DOHH2 (cell line): ENCODE data around the gene LDLRAD4.

Source experiments
- H3F3A ChIP-seq: fragments of 200-600 bp; sonication (generic), shearing (Covaris generic); 2 replicates; pipeline ENCODE4 v1.6.0; 2016; ENCODE audit warnings: antibody characterized with exemption, mild to moderate bottlenecking; ENCODE audit not compliant: control insufficient read depth, insufficient read depth
- H3K27ac ChIP-seq: fragments of 200-600 bp; sonication (generic); 2 replicates; pipeline ENCODE4 v1.5.1; 2014; ENCODE audit warnings: low read depth, mild to moderate bottlenecking, low read length, moderate library complexity
- H3K27me3 ChIP-seq: fragments of 200-600 bp; sonication (generic); 2 replicates; pipeline ENCODE4 v1.6.1; 2014; ENCODE audit warnings: mild to moderate bottlenecking, low read length, mixed read lengths; ENCODE audit not compliant: control insufficient read depth
- H3K36me3 ChIP-seq: fragments of 200-600 bp; sonication (generic); 2 replicates; pipeline ENCODE4 v1.6.1; 2014; ENCODE audit warnings: mild to moderate bottlenecking, low read length, moderate library complexity, mixed read lengths; ENCODE audit not compliant: control insufficient read depth
- H3K4me1 ChIP-seq: fragments of 200-600 bp; sonication (generic); 2 replicates; pipeline ENCODE4 v1.6.1; 2014; ENCODE audit warnings: mild to moderate bottlenecking, low read length, mixed read lengths; ENCODE audit not compliant: control insufficient read depth
- H3K4me2 ChIP-seq: fragments of 200-600 bp; sonication (generic); 2 replicates; pipeline ENCODE4 v1.6.0; 2014; ENCODE audit warnings: mild to moderate bottlenecking, low read length, moderate library complexity
- H3K4me3 ChIP-seq: fragments of 200-600 bp; sonication (generic); 2 replicates; pipeline ENCODE4 v1.5.1; 2014; ENCODE audit warnings: mild to moderate bottlenecking, low read length, mixed read lengths
- H3K79me2 ChIP-seq: fragments of 200-600 bp; sonication (generic); 2 replicates; pipeline ENCODE4 v1.6.1; 2014; ENCODE audit warnings: mild to moderate bottlenecking, low read length, mixed read lengths; ENCODE audit not compliant: control insufficient read depth
- H3K9me2 ChIP-seq: fragments of 200-600 bp; sonication (generic); replicated peaks from 2 replicates; pipeline ENCODE4 v1.6.1; 2014; ENCODE audit warnings: mild to moderate bottlenecking, low read length, mixed read lengths; ENCODE audit not compliant: control insufficient read depth
- H3K9me3 ChIP-seq: fragments of 200-600 bp; sonication (generic); 2 replicates; pipeline ENCODE4 v1.6.1; 2014; ENCODE audit warnings: antibody characterized with exemption, low read length, mixed read lengths; ENCODE audit not compliant: control insufficient read depth, insufficient read depth
- H4K20me1 ChIP-seq: fragments of 200-600 bp; sonication (generic); 2 replicates; pipeline ENCODE4 v1.6.0; 2014; ENCODE audit warnings: low read depth, mild to moderate bottlenecking, antibody characterized with exemption, low read length, moderate library complexity; ENCODE audit not compliant: control insufficient read depth, insufficient read depth
- CTCF ChIP-seq: fragments of 200-600 bp; sonication (generic); IDR thresholded peaks from one replicate; pipeline ENCODE4 v1.5.1; 2014; ENCODE audit warnings: antibody characterized with exemption, mild to moderate bottlenecking, low read depth, low read length; ENCODE audit not compliant: poor library complexity, severe bottlenecking
- EZH2phosphoT487 ChIP-seq: fragments of 200-600 bp; sonication (generic); IDR thresholded peaks from 2 replicates; pipeline ENCODE4 v1.6.1; 2017; ENCODE audit warnings: borderline replicate concordance, mild to moderate bottlenecking, antibody characterized with exemption, low read length, moderate library complexity, mixed read lengths

The LDLRAD4 gene

GRCh38 chr18:13179566-13180113 is 38.9 kb upstream of the LDLRAD4 start:
- no peaks in the 10 kb centered on the region for H3K36me3 ChIP-seq
- no peaks in the 10 kb centered on the region for H3K79me2 ChIP-seq
- TF ChIP-seq EZH2phosphoT487: no peak
- TF ChIP-seq CTCF: no peak
- H3K9me2 ChIP-seq: no peaks in the 10 kb centered on the region
- no peak overlapping the region for H3K4me3 ChIP-seq
- H4K20me1 ChIP-seq: no peaks in the 10 kb centered on the region
- H3F3A ChIP-seq: no peaks in the 10 kb centered on the region
- no peak overlapping the region for H3K27ac ChIP-seq
- H3K27me3 ChIP-seq: no peaks in the 10 kb centered on the region
- no peak overlapping the region for H3K4me2 ChIP-seq
- H3K9me3 ChIP-seq: no peaks in the 10 kb centered on the region
- H3K4me1 ChIP-seq: no peaks in the 10 kb centered on the region

GRCh38 chr18:13180614-13181375 is 37.8 kb upstream of the LDLRAD4 start:
- H3K36me3 ChIP-seq: no peaks in the 10 kb centered on the region
- H3K27me3 ChIP-seq: no peaks in the 10 kb centered on the region
- H3F3A ChIP-seq: no peaks in the 10 kb centered on the region
- H3K27ac ChIP-seq: no peak overlapping the region
- no peaks in the 10 kb centered on the region for H3K79me2 ChIP-seq
- H4K20me1 ChIP-seq: no peaks in the 10 kb centered on the region
- no peaks in the 10 kb centered on the region for H3K9me2 ChIP-seq
- H3K4me3 ChIP-seq: no peak overlapping the region
- no peak for TF ChIP-seq CTCF
- TF ChIP-seq EZH2phosphoT487: no peak
- no peaks in the 10 kb centered on the region for H3K9me3 ChIP-seq
- no peak overlapping the region for H3K4me2 ChIP-seq
- no peaks in the 10 kb centered on the region for H3K4me1 ChIP-seq

- Histone ChIP-seq H3K27ac (no peak overlapping the region), H4K20me1 (no peaks in the 10 kb centered on the region), H3K4me3 (no peak overlapping the region), H3K36me3 (no peaks in the 10 kb centered on the region), H3K9me2 (no peaks in the 10 kb centered on the region), H3F3A (no peaks in the 10 kb centered on the region), H3K27me3 (no peaks in the 10 kb centered on the region), H3K79me2 (no peaks in the 10 kb centered on the region), H3K9me3 (no peaks in the 10 kb centered on the region), H3K4me1 (no peaks in the 10 kb centered on the region), H3K4me2 (no peak overlapping the region)
- TF ChIP-seq CTCF: no peak
- no peak for TF ChIP-seq EZH2phosphoT487
Observed at GRCh38 chr18:13181765-13182164, 36.8 kb upstream of the LDLRAD4 start.
